Astrocyte of the spinal cord (primary cell): ENCODE measurements around the gene DNAH8.
A peak's percentile ranks its signal among the peaks of the same experiment; 100 is the strongest.

Experiments used
- DNase-seq: peaks from one replicate; pipeline ENCODE4 v3.0.0; 2011; ENCODE audit warnings: low read depth, low spot score
- H3K4me3 ChIP-seq: 2 replicates; pipeline ENCODE4 v1.5.1; 2011; ENCODE audit warnings: low read depth, mild to moderate bottlenecking, low read length, moderate library complexity
- CTCF ChIP-seq: IDR thresholded peaks from 2 replicates; pipeline ENCODE4 v1.5.1; 2012; ENCODE audit warnings: low read depth, mild to moderate bottlenecking, low read length, inconsistent platforms
- in situ Hi-C: cut with HindIII; loops from 2 replicates; pipeline ENCODE4 v1.10.0; 2017; ENCODE audit warnings: low sequenced_read_pairs

The DNAH8 gene

GRCh38 chr6:38997128-38997761 lies 282.1 kb downstream of the DNAH8 start:
- in situ Hi-C loops: no loop called here
- DNase-seq: peak; percentile 9

GRCh38 chr6:39003072-39003471 lies 288.0 kb downstream of the DNAH8 start:
- TF ChIP-seq CTCF: no peak
- in situ Hi-C loops: no loop called here
- no peak overlapping the region for H3K4me3 ChIP-seq
- no peak for DNase-seq

More at GRCh38 chr6:38997128-38997761, 282.1 kb downstream of the DNAH8 start:
- TF ChIP-seq CTCF: peak; percentile 60
- H3K4me3 ChIP-seq: no peak overlapping the region

- TF ChIP-seq CTCF: no peak
- no peak for DNase-seq
- H3K4me3 ChIP-seq: no peak overlapping the region
- in situ Hi-C loops: no loop called here
Measured at GRCh38 chr6:39003492-39003891, 288.4 kb downstream of the DNAH8 start.

GRCh38 chr6:39004801-39005200 lies 289.7 kb downstream of the DNAH8 start:
- H3K4me3 ChIP-seq: no peak overlapping the region
- DNase-seq: no peak
- in situ Hi-C loops: no loop called here
- no peak for TF ChIP-seq CTCF

- no peak for DNase-seq
- in situ Hi-C loops: no loop called here
- TF ChIP-seq CTCF: no peak
- no peak overlapping the region for H3K4me3 ChIP-seq
Measured at GRCh38 chr6:39005774-39006173, 290.7 kb downstream of the DNAH8 start.

GRCh38 chr6:39007575-39007974 lies 292.5 kb downstream of the DNAH8 start:
- in situ Hi-C loops: no loop called here
- no peak for TF ChIP-seq CTCF
- H3K4me3 ChIP-seq: no peak overlapping the region
- no peak for DNase-seq
